Mucosa of rectum (tissue), 2 donors: Measurements from ENCODE around the gene FXYD7.

Experiments used
- H3K27ac ChIP-seq, 2 donors: one replicate each; pipeline ENCODE4 v1.7.0; 2013; ENCODE audit warnings: inconsistent platforms in 2 of 2, low read depth in 2 of 2, low read length in 2 of 2
- H3K27me3 ChIP-seq, 2 donors: one replicate each; pipeline ENCODE4 v1.7.0; 2013; ENCODE audit warnings: low read length in 2 of 2; ENCODE audit not compliant: control insufficient read depth in 2 of 2, insufficient read depth in 2 of 2
- H3K36me3 ChIP-seq, 2 donors: one replicate each; pipeline ENCODE4 v1.7.0; 2013; ENCODE audit warnings: low read length in 2 of 2; ENCODE audit not compliant: control insufficient read depth in 2 of 2, insufficient read depth in 2 of 2
- H3K4me1 ChIP-seq, 2 donors: one replicate each; pipeline ENCODE4 v1.7.0; 2013; ENCODE audit warnings: low read length in 2 of 2, mild to moderate bottlenecking in 1 of 2; ENCODE audit not compliant: control insufficient read depth in 2 of 2, insufficient read depth in 2 of 2
- H3K4me3 ChIP-seq, 2 donors: one replicate each; pipeline ENCODE4 v1.7.0; 2013; ENCODE audit warnings: low read length in 2 of 2
- H3K9ac ChIP-seq, 2 donors: one replicate each; pipeline ENCODE4 v1.7.0; 2013; ENCODE audit warnings: low read length in 2 of 2, low read depth in 1 of 2, mild to moderate bottlenecking in 1 of 2
- H3K9me3 ChIP-seq, 2 donors: one replicate each; pipeline ENCODE4 v1.7.0; 2013; ENCODE audit warnings: low read length in 2 of 2; ENCODE audit not compliant: control insufficient read depth in 2 of 2
- donor health status: healthy.
- donor health status: Normal muscosa, but diverticular disease.

The FXYD7 gene

GRCh38 chr19:35110974-35111373 lies 32.1 kb upstream of the FXYD7 start:
- H3K9ac ChIP-seq = no peak overlapping the region
- H3K4me3 ChIP-seq = no peak overlapping the region
- H3K36me3 ChIP-seq = no peaks in the 10 kb centered on the region
- peaks cover 16% of the 10 kb centered on the region in 2 donors for H3K4me1 ChIP-seq
- no peaks in the 10 kb centered on the region for H3K27me3 ChIP-seq
- no peaks in the 10 kb centered on the region for H3K9me3 ChIP-seq
- H3K27ac ChIP-seq = no peak overlapping the region

GRCh38 chr19:35112995-35113688 lies 29.9 kb upstream of the FXYD7 start:
- H3K4me1 ChIP-seq = peaks cover 11 to 16% of the 10 kb centered on the region in 2 donors
- peaks cover 0 to 4% of the 10 kb centered on the region in 2 donors for H3K36me3 ChIP-seq
- H3K27me3 ChIP-seq = no peaks in the 10 kb centered on the region
- H3K9ac ChIP-seq = no peak overlapping the region
- H3K27ac ChIP-seq = no peak overlapping the region
- no peak overlapping the region for H3K4me3 ChIP-seq
- H3K9me3 ChIP-seq = no peaks in the 10 kb centered on the region

DNA sequence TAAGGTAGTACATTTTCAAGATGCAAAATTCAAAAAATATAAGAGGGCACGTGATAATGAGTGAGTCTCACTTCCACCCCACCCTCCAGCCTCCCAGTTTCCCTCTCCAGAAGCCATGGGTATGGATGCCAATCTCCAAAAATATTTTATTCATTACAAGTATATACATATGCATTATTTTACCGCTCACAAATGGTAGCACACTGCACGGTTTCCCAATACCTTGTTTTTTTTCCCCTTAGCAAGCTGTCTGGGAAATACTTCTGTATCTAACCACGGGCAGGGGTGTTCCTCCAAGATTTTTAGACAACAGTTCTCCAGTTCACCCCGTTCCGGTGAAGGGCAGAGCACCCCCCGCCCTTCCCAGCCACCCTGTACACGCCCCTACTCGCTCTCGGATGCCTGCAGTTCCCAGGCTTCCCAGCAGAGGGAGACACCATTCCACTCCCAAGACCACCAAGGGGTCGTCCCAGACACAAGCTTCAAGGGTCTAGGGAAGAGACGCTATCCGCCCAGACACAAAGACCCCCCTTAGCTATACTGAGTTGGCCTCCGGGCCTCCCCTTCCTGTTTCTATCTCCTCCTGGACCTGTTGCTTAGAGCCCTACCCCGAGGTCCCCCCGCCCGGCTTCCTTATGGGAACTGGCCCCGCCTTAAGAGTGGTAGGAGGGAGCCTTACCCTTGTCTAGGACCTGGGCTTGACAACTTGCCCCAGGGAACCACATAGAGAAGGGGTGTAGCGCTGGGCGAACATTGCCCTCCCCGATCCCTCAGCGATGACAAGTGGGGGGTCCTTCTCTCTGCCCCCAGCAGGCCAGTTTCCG lies 28.5 kb upstream of the FXYD7 start:
- peaks cover 5 to 13% of the 10 kb centered on the region in 2 donors for H3K36me3 ChIP-seq
- peak overlapping the region; percentile 94 to 97 for H3K4me3 ChIP-seq
- H3K9ac ChIP-seq = peak overlapping the region; percentile 83 to 100

GRCh38 chr19:35115177-35115951 lies 27.7 kb upstream of the FXYD7 start, which contains the start of gene FXYD3:
FXYD3 (plus strand) TSS chr19:35115823; CDS start chr19:35119377, 3,554 bp downstream.
- H3K4me3 ChIP-seq = peak within 1 kb of the TSS; percentile 94 to 97
- no peaks in the 10 kb centered on the region for H3K27me3 ChIP-seq
- no peaks in the 10 kb centered on the region for H3K9me3 ChIP-seq
- H3K4me1 ChIP-seq = peaks cover 18% of the 10 kb centered on the region in 2 donors
- H3K36me3 ChIP-seq = peaks cover 5 to 13% of the 10 kb centered on the region in 2 donors
- H3K9ac ChIP-seq = peak within 1 kb of the TSS; percentile 98 to 100
- H3K27ac ChIP-seq = peak within 1 kb of the TSS; percentile 99 to 100

More for the DNA sequence above, 28.5 kb upstream of the FXYD7 start:
- Histone ChIP-seq H3K27me3 (no peaks in the 10 kb centered on the region), H3K9me3 (no peaks in the 10 kb centered on the region), H3K27ac (peak overlapping the region; percentile 99 to 100), H3K4me1 (peaks cover 15 to 18% of the 10 kb centered on the region in 2 donors)

DNA sequence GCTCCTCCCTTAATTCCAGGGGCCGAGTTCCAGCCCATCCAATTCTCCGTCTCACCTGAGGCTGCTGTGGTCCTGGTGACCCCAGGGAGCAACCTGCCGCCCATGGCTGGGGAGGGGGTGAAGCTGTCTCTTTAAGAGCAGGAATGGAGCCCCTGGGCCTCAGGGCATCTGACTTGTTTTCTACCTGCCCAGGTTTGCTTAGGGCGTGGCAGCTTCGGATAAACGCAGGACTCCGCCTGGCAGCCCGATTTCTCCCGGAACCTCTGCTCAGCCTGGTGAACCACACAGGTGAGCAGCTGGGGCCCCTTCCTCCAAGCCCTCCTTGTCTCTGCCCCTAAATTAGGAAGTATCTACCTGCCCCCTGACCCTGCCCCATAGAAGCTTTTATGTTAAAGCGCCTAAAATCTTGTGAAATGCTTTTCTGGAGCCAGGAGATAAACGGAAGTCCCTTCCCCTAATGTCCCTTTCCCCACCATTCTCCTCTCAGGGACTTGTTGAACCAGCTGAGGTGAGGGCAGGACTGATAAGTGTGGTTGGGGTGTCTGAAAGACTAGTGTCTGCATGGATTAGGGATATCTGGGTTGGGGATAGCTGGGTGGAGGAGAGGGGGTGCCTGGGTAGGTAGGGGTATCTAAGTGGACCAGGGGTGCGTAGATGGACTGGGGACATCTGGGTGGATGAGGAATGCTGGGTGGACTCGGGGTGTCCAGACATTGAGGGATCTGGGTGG lies 26.8 kb upstream of the FXYD7 start:
- H3K27ac ChIP-seq = peak overlapping the region; percentile 99 to 100
- peaks cover 25 to 26% of the 10 kb centered on the region in 2 donors for H3K4me1 ChIP-seq
- no peaks in the 10 kb centered on the region for H3K9me3 ChIP-seq
- H3K9ac ChIP-seq = peak overlapping the region; percentile 98 to 100
- H3K36me3 ChIP-seq = peaks cover 10 to 22% of the 10 kb centered on the region in 2 donors
- no peaks in the 10 kb centered on the region for H3K27me3 ChIP-seq
- peak overlapping the region; percentile 94 to 97 for H3K4me3 ChIP-seq

- Histone ChIP-seq H3K4me1 (peaks cover 31 to 35% of the 10 kb centered on the region in 2 donors), H3K9me3 (no peaks in the 10 kb centered on the region), H3K9ac (peak overlapping the region; percentile 98 to 100), H3K27ac (peak overlapping the region; percentile 99 to 100), H3K4me3 (peak overlapping the region; percentile 94 to 97), H3K36me3 (peaks cover 18 to 29% of the 10 kb centered on the region in 2 donors), H3K27me3 (no peaks in the 10 kb centered on the region)
Observed at GRCh38 chr19:35117116-35117515, 25.9 kb upstream of the FXYD7 start.

- peak overlapping the region; percentile 98 to 100 for H3K9ac ChIP-seq
- H3K27me3 ChIP-seq = no peaks in the 10 kb centered on the region
- H3K27ac ChIP-seq = peak overlapping the region; percentile 99 to 100
- H3K4me3 ChIP-seq = peak overlapping the region; percentile 94 to 97
- H3K9me3 ChIP-seq = no peaks in the 10 kb centered on the region
- peaks cover 22 to 35% of the 10 kb centered on the region in 2 donors for H3K36me3 ChIP-seq
- peaks cover 35 to 41% of the 10 kb centered on the region in 2 donors for H3K4me1 ChIP-seq
Observed at GRCh38 chr19:35117799-35118198, 25.3 kb upstream of the FXYD7 start.

GRCh38 chr19:35118268-35119020 lies 24.6 kb upstream of the FXYD7 start:
- Histone ChIP-seq H3K9me3 (no peaks in the 10 kb centered on the region), H3K27ac (peak overlapping the region; percentile 99 to 100), H3K9ac (peak overlapping the region; percentile 77 to 100), H3K36me3 (peaks cover 29 to 40% of the 10 kb centered on the region in 2 donors), H3K27me3 (no peaks in the 10 kb centered on the region), H3K4me3 (peak overlapping the region; percentile 94 to 97), H3K4me1 (peaks cover 36 to 47% of the 10 kb centered on the region in 2 donors)

DNA sequence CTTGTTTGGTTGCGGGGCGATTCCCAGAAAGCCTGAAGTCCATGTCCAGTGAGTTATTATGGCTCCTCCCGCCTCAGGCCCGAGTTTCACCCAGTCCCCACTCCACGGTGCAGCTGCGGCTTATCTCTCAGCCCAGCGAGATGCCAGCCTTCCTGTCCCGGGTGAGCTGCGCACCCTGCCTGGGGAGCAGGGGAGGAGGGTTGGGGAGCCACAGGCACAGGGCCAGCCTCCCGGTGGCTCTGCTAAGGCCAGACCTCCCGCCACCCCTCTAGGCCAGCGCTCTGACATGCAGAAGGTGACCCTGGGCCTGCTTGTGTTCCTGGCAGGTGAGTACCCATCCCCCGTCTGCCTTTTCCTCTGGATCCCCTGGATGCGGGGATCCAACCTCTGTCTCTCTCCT lies 24.0 kb upstream of the FXYD7 start:
- Histone ChIP-seq H3K27me3 (no peaks in the 10 kb centered on the region), H3K36me3 (peaks cover 31 to 46% of the 10 kb centered on the region in 2 donors), H3K4me3 (peak overlapping the region; percentile 94 to 97), H3K9me3 (no peaks in the 10 kb centered on the region), H3K27ac (peak overlapping the region; percentile 99 to 100), H3K9ac (peak overlapping the region; percentile 77 to 100), H3K4me1 (peaks cover 36 to 51% of the 10 kb centered on the region in 2 donors)
